Liver (tissue), 9 donors: Measurements from ENCODE around the gene WDHD1. TPM values are rescaled to one million over a fixed set of nuclear protein-coding genes. Genes with fewer than 3 reads are reported as not detected.

Source experiments
- DNase-seq: peaks from one replicate; pipeline ENCODE4 v3.0.0-alpha.2; 2017; ENCODE audit warnings: low spot score
- H3K27ac ChIP-seq, 2 donors: one replicate each; pipeline ENCODE4 v1.7.0; 2013; ENCODE audit warnings: inconsistent platforms in 2 of 2, low read length in 2 of 2, control low read depth in 1 of 2, low read depth in 1 of 2, mild to moderate bottlenecking in 1 of 2
- H3K27me3 ChIP-seq, 4 donors: one replicate each; pipeline versions ENCODE4 v1.6.1 to v1.7.0; 2013; ENCODE audit warnings: low read length in 3 of 4, inconsistent platforms in 1 of 4, mild to moderate bottlenecking in 1 of 4, moderate library complexity in 1 of 4; ENCODE audit not compliant: control insufficient read depth in 4 of 4, insufficient read depth in 4 of 4
- H3K36me3 ChIP-seq, 4 donors: one replicate each; pipeline versions ENCODE4 v1.6.1 to v1.7.0; 2013; ENCODE audit warnings: low read length in 3 of 4, mild to moderate bottlenecking in 3 of 4, low read depth in 1 of 4, moderate library complexity in 1 of 4; ENCODE audit not compliant: control insufficient read depth in 4 of 4, insufficient read depth in 3 of 4
- H3K4me1 ChIP-seq, 4 donors: one replicate each; pipeline versions ENCODE4 v1.6.1 to v1.7.0; 2013; ENCODE audit warnings: low read length in 3 of 4, mild to moderate bottlenecking in 3 of 4, moderate library complexity in 1 of 4; ENCODE audit not compliant: control insufficient read depth in 4 of 4, insufficient read depth in 4 of 4
- H3K4me3 ChIP-seq, 3 donors: one replicate each; pipeline versions ENCODE4 v1.6.1 to v1.7.0; 2013; ENCODE audit warnings: low read length in 3 of 3, control low read depth in 1 of 3, low read depth in 1 of 3, mild to moderate bottlenecking in 1 of 3
- H3K9ac ChIP-seq, 2 donors: one replicate each; pipeline ENCODE4 v1.7.0; 2013; ENCODE audit warnings: low read length in 2 of 2, mild to moderate bottlenecking in 2 of 2, moderate library complexity in 2 of 2, control low read depth in 1 of 2, low read depth in 1 of 2
- H3K9me3 ChIP-seq, 4 donors: one replicate each; pipeline versions ENCODE4 v1.6.1 to v1.7.0; 2013; ENCODE audit warnings: low read length in 3 of 4; ENCODE audit not compliant: control insufficient read depth in 4 of 4
- ATF3 ChIP-seq: IDR thresholded peaks from 2 replicates; pipeline ENCODE4 v1.6.1; 2016; ENCODE audit warnings: antibody characterized with exemption
- EGR1 ChIP-seq, 2 donors: IDR thresholded peaks; 2 replicates each; pipeline ENCODE4 v1.6.1; 2016 to 2018; ENCODE audit warnings: antibody characterized with exemption in 2 of 2, low read depth in 2 of 2
- FOXA1 ChIP-seq: IDR thresholded peaks from 2 replicates; pipeline ENCODE4 v1.6.1; 2016; ENCODE audit warnings: antibody characterized with exemption
- GABPA ChIP-seq, 2 donors: IDR thresholded peaks in 1 of 2; conservative IDR thresholded peaks in 1 of 2; 2 replicates each; pipeline ENCODE4 v1.6.1; 2016; ENCODE audit warnings: antibody characterized with exemption in 2 of 2, mild to moderate bottlenecking in 1 of 2, moderate library complexity in 1 of 2
- HNF4G ChIP-seq: IDR thresholded peaks from 2 replicates; pipeline ENCODE4 v1.6.1; 2016; ENCODE audit warnings: antibody characterized with exemption
- MAX ChIP-seq: IDR thresholded peaks from 2 replicates; pipeline ENCODE4 v1.6.1; 2016; ENCODE audit warnings: antibody characterized with exemption
- RAD21 ChIP-seq, 2 donors: IDR thresholded peaks; 2 replicates each; pipeline ENCODE4 v1.6.1; 2016; ENCODE audit warnings: antibody characterized with exemption in 2 of 2, mild to moderate bottlenecking in 2 of 2
- REST ChIP-seq: IDR thresholded peaks from 2 replicates; pipeline ENCODE4 v1.6.1; 2016; ENCODE audit warnings: antibody characterized with exemption, mild to moderate bottlenecking
- RXRA ChIP-seq, 2 donors: IDR thresholded peaks; 2 replicates each; pipeline ENCODE4 v1.6.1; 2017 to 2018; ENCODE audit warnings: antibody characterized with exemption in 2 of 2, mild to moderate bottlenecking in 1 of 2
- TAF1 ChIP-seq: conservative IDR thresholded peaks from 2 replicates; pipeline ENCODE4 v1.6.1; 2016; ENCODE audit warnings: antibody characterized with exemption, mild to moderate bottlenecking
- YY1 ChIP-seq: IDR thresholded peaks from 2 replicates; pipeline ENCODE4 v1.6.1; 2016; ENCODE audit warnings: antibody characterized with exemption, mild to moderate bottlenecking
- ZBTB33 ChIP-seq: IDR thresholded peaks from 2 replicates; pipeline ENCODE4 v1.6.1; 2016; ENCODE audit warnings: antibody characterized with exemption
- WGBS: extraction: QIAGEN DNeasy Blood & Tissue Kit; methylation state at CpG from one replicate; pipeline ENCODE4 v1.1.7; 2013; 5-methylcytosine and 5-hydroxymethylcytosine counted together
- polyA plus RNA-seq, 2 donors: library from polyadenylated mRNA; stranded (reverse) in 1 of 2; unstranded in 1 of 2; fragments of 200-250 nt in 1 of 2; fragments of >200 nt in 1 of 2; fragmentation: Nextera tagmentation in 1 of 2; extraction: Ambion mirVana in 1 of 2; gene quantifications; one replicate each; pipeline versions ENCODE4 v1.2.1 to v1.2.3, GENCODE V29; 2013 to 2015
- total RNA-seq, 2 donors: library from RNA; depleted of rRNA; stranded (reverse); fragments of >200 nt; gene quantifications; one replicate each; pipeline ENCODE4 v1.2.3, GENCODE V29; 2014
- donor health status: healthy.
- donor health status: healthy.
- donor health status: healthy.
- donor health status: healthy.
- donor health status: healthy.

The WDHD1 gene
- total and polyA plus RNA-seq, 4 donors: 0.18 to 14.1 (median 0.42) TPM

- no peak for DNase-seq
- no peak overlapping the region for H3K27ac ChIP-seq
- H3K4me3 ChIP-seq: no peak overlapping the region
- H3K9me3 ChIP-seq: no peaks in the 10 kb centered on the region
- WGBS: 88% methylated on average over 5 of the region's 5 CpGs
- peaks cover 0 to 5% (median 0%) of the 10 kb centered on the region in 4 donors for H3K36me3 ChIP-seq
- H3K9ac ChIP-seq: no peak overlapping the region
- no peaks in the 10 kb centered on the region for H3K27me3 ChIP-seq
- H3K4me1 ChIP-seq: peaks cover under 1 to 6% (median 3%) of the 10 kb centered on the region in 4 donors
- TF ChIP-seq ZBTB33 (no peak), YY1 (no peak), GABPA (IDR thresholded peaks at IDR 0.05 in 1 of 2, conservative IDR thresholded peaks at IDR 0.05 in 1 of 2) (no peak), ATF3 (no peak)
These were observed 20.6 kb upstream of the WDHD1 start for GRCh38 chr14:55047301-55048053.

- H3K9ac ChIP-seq: no peak overlapping the region
- no peaks in the 10 kb centered on the region for H3K4me1 ChIP-seq
- H3K9me3 ChIP-seq: no peaks in the 10 kb centered on the region
- peaks cover 0 to 5% (median 0%) of the 10 kb centered on the region in 4 donors for H3K36me3 ChIP-seq
- H3K4me3 ChIP-seq: no peak overlapping the region
- H3K27me3 ChIP-seq: no peaks in the 10 kb centered on the region
- no peak for DNase-seq
- TF ChIP-seq HNF4G (no peak), RXRA (IDR thresholded peaks at IDR 0.05) (no peak), TAF1 (no peak), REST (no peak), FOXA1 (no peak), GABPA (IDR thresholded peaks at IDR 0.05 in 1 of 2, conservative IDR thresholded peaks at IDR 0.05 in 1 of 2) (no peak), RAD21 (IDR thresholded peaks at IDR 0.05) (no peak), EGR1 (IDR thresholded peaks at IDR 0.05; ENCODE audit: low read depth in 2 of 2) (no peak), MAX (no peak)
- no peak overlapping the region for H3K27ac ChIP-seq
These were observed 18.2 kb upstream of the WDHD1 start for GRCh38 chr14:55045087-55045486.
